HTR-8/SVneo (cell line): ENCODE measurements around the gene ARMC9.
"Not testable (repeated sequence)": the region's sequence is repeated elsewhere in the genome, so short reads cannot be mapped to it uniquely, and the experiment has no call there.

Source experiments
- DNase-seq: peaks from one replicate; pipeline ENCODE4 v3.0.0; 2011; ENCODE audit warnings: low spot score, mixed read lengths; ENCODE audit not compliant: insufficient read length
- FAIRE-seq: peaks from 2 replicates; lab custom pipeline; 2011; peaks lifted over from hg19 to GRCh38; lab: Jason Lieb, UNC

Gene ARMC9

GRCh38 chr2:231238689-231239088 is 40.3 kb downstream of the ARMC9 start:
- DNase-seq (no peak), FAIRE-seq (no peak)

GRCh38 chr2:231239751-231240150 is 41.3 kb downstream of the ARMC9 start:
- DNase-seq (no peak), FAIRE-seq (no peak)

- DNase-seq (no peak), FAIRE-seq (no peak)
Measured at GRCh38 chr2:231241755-231242507, 43.5 kb downstream of the ARMC9 start.

- DNase-seq (no peak), FAIRE-seq (no peak)
Measured at GRCh38 chr2:231243866-231244265, 45.4 kb downstream of the ARMC9 start.

- FAIRE-seq (no peak), DNase-seq (no peak)
Measured at GRCh38 chr2:231244382-231245248, 46.2 kb downstream of the ARMC9 start.

GRCh38 chr2:231245249-231246094 is 47.0 kb downstream of the ARMC9 start:
- DNase-seq (peak; percentile 25), FAIRE-seq (no peak)

- FAIRE-seq (no peak), DNase-seq (no peak)
Measured at GRCh38 chr2:231246171-231246842, 47.9 kb downstream of the ARMC9 start.

- no peak for DNase-seq
- FAIRE-seq, result peak; percentile 46
Measured at GRCh38 chr2:231250146-231250545, 51.7 kb downstream of the ARMC9 start.

- DNase-seq (no peak), FAIRE-seq (no peak)
Measured at GRCh38 chr2:231250698-231251097, 52.3 kb downstream of the ARMC9 start.

GRCh38 chr2:231253292-231253691 is 54.9 kb downstream of the ARMC9 start:
- not testable (repeated sequence) for FAIRE-seq, DNase-seq

GRCh38 chr2:231256494-231256893 is 58.1 kb downstream of the ARMC9 start:
- DNase-seq (no peak), FAIRE-seq (no peak)

- DNase-seq, result no peak
- FAIRE-seq, result no peak
Measured at GRCh38 chr2:231257763-231258162, 59.3 kb downstream of the ARMC9 start.

GRCh38 chr2:231258701-231259100 is 60.3 kb downstream of the ARMC9 start:
- FAIRE-seq (no peak), DNase-seq (no peak)

- DNase-seq, result no peak
- FAIRE-seq, result no peak
Measured at GRCh38 chr2:231259104-231259503, 60.7 kb downstream of the ARMC9 start.

GRCh38 chr2:231260442-231261208 is 62.2 kb downstream of the ARMC9 start:
- FAIRE-seq (no peak), DNase-seq (no peak)

GRCh38 chr2:231263118-231263831 is 64.8 kb downstream of the ARMC9 start:
- DNase-seq, result no peak
- no peak for FAIRE-seq

- FAIRE-seq (no peak), DNase-seq (no peak)
Measured at GRCh38 chr2:231270221-231271114, 72.0 kb downstream of the ARMC9 start.

GRCh38 chr2:231272991-231273390 is 74.6 kb downstream of the ARMC9 start:
- no peak for FAIRE-seq
- DNase-seq, result no peak
